Testis (tissue), 3 donors: ENCODE measurements around the gene FALEC. TPM values are rescaled to one million over a fixed set of nuclear protein-coding genes. Genes with fewer than 3 reads are reported as not detected.

Experiments used
- DNase-seq: peaks from one replicate; pipeline ENCODE4 v3.0.0-alpha.2; 2019
- H3K27ac ChIP-seq, 2 donors: fragments of 200-600 bp; sonication (generic); one replicate each; pipeline ENCODE4 v1.5.1; 2019
- H3K27me3 ChIP-seq: fragments of 200-600 bp; sonication (generic); one replicate; pipeline ENCODE4 v1.5.1; 2019
- H3K36me3 ChIP-seq: fragments of 200-600 bp; sonication (generic); one replicate; pipeline ENCODE4 v1.5.1; 2017; ENCODE audit warnings: low read depth; ENCODE audit errors: missing control alignments
- H3K4me1 ChIP-seq: fragments of 200-600 bp; sonication (generic); one replicate; pipeline ENCODE4 v1.5.1; 2019
- H3K4me3 ChIP-seq, 2 donors: fragments of 200-600 bp; sonication (generic); one replicate each; pipeline ENCODE4 v1.5.1; 2017 to 2019
- H3K9me3 ChIP-seq: fragments of 200-600 bp; sonication (generic); one replicate; pipeline ENCODE4 v1.5.1; 2017
- CTCF ChIP-seq, 3 experiments: fragments of 450-650 bp in 2 of 3; fragments of 200-600 bp in 1 of 3; sonication (generic) in 1 of 3; IDR thresholded peaks; one replicate each; pipeline ENCODE4 v1.5.1; 2016 to 2019; ENCODE audit warnings: antibody characterized with exemption in 3 of 3, mild to moderate bottlenecking in 2 of 3, moderate library complexity in 1 of 3
- POLR2A ChIP-seq: fragments of 450-650 bp; IDR thresholded peaks from one replicate; pipeline ENCODE4 v1.6.1; 2017; ENCODE audit warnings: antibody characterized with exemption, mild to moderate bottlenecking, moderate library complexity
- WGBS, 2 donors: methylation state at CpG; one replicate each; pipeline ENCODE4 v1.1.5; 2018; 5-methylcytosine and 5-hydroxymethylcytosine counted together
- intact Hi-C: fragments of 100-400 bp; cut with DNase I; formaldehyde crosslinking; loops from one replicate; pipeline ENCODE4 v1.15.1; 2023; ENCODE audit warnings: low total_unique reads
- polyA plus RNA-seq: library from polyadenylated mRNA; stranded (reverse); fragments of 350-450 nt; fragmentation: Illumina TruSeq; extraction: RNeasy Lipid Tissue Mini Kit (QIAGEN cat#74804); gene quantifications from one replicate; pipeline ENCODE4 v1.2.3, GENCODE V29; 2014; ENCODE audit warnings: low read depth, low replicate concordance; ENCODE audit not compliant: insufficient read depth
- total RNA-seq, 2 donors: library from RNA; depleted of rRNA; stranded (reverse); fragments of >200 nt; gene quantifications; one replicate each; pipeline ENCODE4 v1.2.3, GENCODE V29; 2016

Gene FALEC
- total and polyA plus RNA-seq, 3 donors from 2014 or later: 1.3 TPM; not detected in 2

GRCh38 chr1:150479370-150479769 is 36.2 kb upstream of the FALEC start:
- Histone ChIP-seq H3K9me3 (no peaks in the 10 kb centered on the region), H3K4me3 (no peak overlapping the region), H3K4me1 (peaks cover 18% of the 10 kb centered on the region), H3K27ac (no peak overlapping the region), H3K36me3 (no peaks in the 10 kb centered on the region), H3K27me3 (no peaks in the 10 kb centered on the region)
- no peak for DNase-seq
- WGBS, 2 donors: 71 to 74% methylated on average over 4 of the region's 4 CpGs
- no peak for TF ChIP-seq CTCF (IDR thresholded peaks at IDR 0.05)
- no peak for TF ChIP-seq POLR2A
- intact Hi-C loops: no loop called here

GRCh38 chr1:150479927-150480352 is 35.6 kb upstream of the FALEC start:
- Histone ChIP-seq H3K4me3 (no peak overlapping the region), H3K9me3 (no peaks in the 10 kb centered on the region), H3K4me1 (peaks cover 12% of the 10 kb centered on the region), H3K27ac (no peak overlapping the region), H3K27me3 (no peaks in the 10 kb centered on the region), H3K36me3 (no peaks in the 10 kb centered on the region)
- WGBS, 2 donors: 61 to 68% methylated on average over 2 of the region's 2 CpGs
- TF ChIP-seq CTCF (IDR thresholded peaks at IDR 0.05): no peak
- no peak for TF ChIP-seq POLR2A
- intact Hi-C loops: no loop called here
- DNase-seq: no peak

DNA sequence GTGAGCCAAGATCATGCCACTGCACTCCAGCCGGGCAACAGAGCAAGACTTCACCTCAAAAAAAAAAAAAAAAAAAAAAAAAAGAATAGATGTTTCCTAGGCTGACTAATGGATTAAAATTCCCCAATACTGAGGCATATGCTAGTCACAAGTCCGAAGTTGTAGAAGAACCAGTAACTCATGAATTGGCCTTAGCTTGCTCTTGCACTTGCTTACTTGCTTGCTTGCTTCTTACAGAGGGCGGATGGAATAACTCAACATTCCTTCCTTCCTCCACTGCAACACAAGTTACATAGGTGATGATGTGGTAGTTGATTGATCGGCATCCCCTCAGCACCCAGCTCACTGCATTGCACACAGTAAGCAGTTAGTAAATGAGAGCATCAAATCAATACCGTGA is 31.1 kb upstream of the FALEC start:
- Histone ChIP-seq H3K9me3 (no peaks in the 10 kb centered on the region), H3K27me3 (no peaks in the 10 kb centered on the region), H3K4me1 (peaks cover 6% of the 10 kb centered on the region), H3K4me3 (no peak overlapping the region), H3K36me3 (no peaks in the 10 kb centered on the region), H3K27ac (no peak overlapping the region)
- intact Hi-C loops: no loop called here
- TF ChIP-seq POLR2A (no peak), CTCF (IDR thresholded peaks at IDR 0.05) (no peak)
- no peak for DNase-seq
- 88 to 90% methylated on average over 5 of the region's 5 CpGs for WGBS, 2 donors

GRCh38 chr1:150484861-150485260 is 30.7 kb upstream of the FALEC start:
- Histone ChIP-seq H3K27me3 (no peaks in the 10 kb centered on the region), H3K4me1 (peaks cover 6% of the 10 kb centered on the region), H3K9me3 (no peaks in the 10 kb centered on the region), H3K27ac (no peak overlapping the region), H3K36me3 (no peaks in the 10 kb centered on the region), H3K4me3 (no peak overlapping the region)
- intact Hi-C loops: no loop called here
- 33 to 41% methylated on average over 2 of the region's 2 CpGs for WGBS, 2 donors
- DNase-seq: no peak
- TF ChIP-seq CTCF (IDR thresholded peaks at IDR 0.05): no peak
- no peak for TF ChIP-seq POLR2A

- H3K36me3 ChIP-seq: no peaks in the 10 kb centered on the region
- H3K4me1 ChIP-seq: peaks cover 6% of the 10 kb centered on the region
- no peaks in the 10 kb centered on the region for H3K27me3 ChIP-seq
- peak; percentile 98 for DNase-seq
- TF ChIP-seq POLR2A (no peak), CTCF (IDR thresholded peaks at IDR 0.05) (peak in 2 of 3 experiments; percentile 49 to 79)
- H3K27ac ChIP-seq: peak within 1 kb of the TSS; percentile 50 to 74
- intact Hi-C loops: no loop called here
- no peaks in the 10 kb centered on the region for H3K9me3 ChIP-seq
- 0 to 1% methylated on average over 30 of the region's 30 CpGs for WGBS, 2 donors
- H3K4me3 ChIP-seq: peak within 1 kb of the TSS; percentile 70 to 82
These were observed 28.4 kb upstream of the FALEC start, which contains the start of gene TARS2 for GRCh38 chr1:150486966-150487762. TSS of gene TARS2 (plus strand) at chr1:150487419. CDS start at chr1:150487451, 32 bp downstream.
